GM18861 (cell line): ENCODE measurements around the gene DENND1A.

Experiments used
- ATAC-seq: cut with Tn5 transposase; IDR thresholded peaks from one replicate; pipeline ENCODE4 v1.9.1; 2021; ENCODE audit not compliant: unreplicated experiment

The DENND1A gene

GRCh38 chr9:123550797-123551196, 379.1 kb downstream of the DENND1A start:
- ATAC-seq: no peak

- no peak for ATAC-seq
Measured at GRCh38 chr9:123550012-123550411, 379.9 kb downstream of the DENND1A start.

GRCh38 chr9:123548741-123549545, 381.0 kb downstream of the DENND1A start:
- ATAC-seq: no peak

GRCh38 chr9:123544007-123544827, 385.7 kb downstream of the DENND1A start:
- ATAC-seq: no peak

GRCh38 chr9:123543492-123543891, 386.4 kb downstream of the DENND1A start:
- ATAC-seq: no peak

GRCh38 chr9:123542435-123543225, 387.3 kb downstream of the DENND1A start:
- no peak for ATAC-seq

- ATAC-seq: no peak
Measured at GRCh38 chr9:123541411-123541810, 388.5 kb downstream of the DENND1A start.

GRCh38 chr9:123540457-123540856, 389.5 kb downstream of the DENND1A start:
- no peak for ATAC-seq

GRCh38 chr9:123537809-123538208, 392.1 kb downstream of the DENND1A start:
- no peak for ATAC-seq

- no peak for ATAC-seq
Measured at GRCh38 chr9:123536455-123536868, 393.5 kb downstream of the DENND1A start.

GRCh38 chr9:123534336-123534735, 395.6 kb downstream of the DENND1A start:
- no peak for ATAC-seq

- ATAC-seq: no peak
Measured at GRCh38 chr9:123530244-123530643, 399.7 kb downstream of the DENND1A start.

- no peak for ATAC-seq
Measured at GRCh38 chr9:123528501-123528900, 401.4 kb downstream of the DENND1A start.

- ATAC-seq: no peak
Measured at GRCh38 chr9:123527981-123528380, 401.9 kb downstream of the DENND1A start.

- ATAC-seq: no peak
Measured at GRCh38 chr9:123525957-123526356, 404.0 kb downstream of the DENND1A start.

GRCh38 chr9:123525424-123525823, 404.5 kb downstream of the DENND1A start:
- no peak for ATAC-seq

GRCh38 chr9:123524866-123525265, 405.1 kb downstream of the DENND1A start:
- no peak for ATAC-seq

GRCh38 chr9:123523845-123524244, 406.1 kb downstream of the DENND1A start:
- no peak for ATAC-seq

- ATAC-seq: no peak
Measured at GRCh38 chr9:123523001-123523400, 406.9 kb downstream of the DENND1A start.

- no peak for ATAC-seq
Measured at GRCh38 chr9:123522251-123522650, 407.7 kb downstream of the DENND1A start.

- no peak for ATAC-seq
Measured at GRCh38 chr9:123518338-123518737, 411.6 kb downstream of the DENND1A start.
